GM12875 (cell line): Measurements from ENCODE around the gene RAB3IL1.

ENCODE experiments used
- H3K4me3 ChIP-seq: one replicate; pipeline ENCODE4 v1.5.1; 2011; ENCODE audit warnings: low read depth, low read length, control low read depth
- CTCF ChIP-seq: IDR thresholded peaks from 2 replicates; pipeline ENCODE4 v1.5.1; 2011; ENCODE audit warnings: low read depth, mild to moderate bottlenecking, control low read depth, inconsistent platforms, low read length, moderate library complexity, borderline replicate concordance; ENCODE audit not compliant: insufficient read depth

The RAB3IL1 gene

DNA sequence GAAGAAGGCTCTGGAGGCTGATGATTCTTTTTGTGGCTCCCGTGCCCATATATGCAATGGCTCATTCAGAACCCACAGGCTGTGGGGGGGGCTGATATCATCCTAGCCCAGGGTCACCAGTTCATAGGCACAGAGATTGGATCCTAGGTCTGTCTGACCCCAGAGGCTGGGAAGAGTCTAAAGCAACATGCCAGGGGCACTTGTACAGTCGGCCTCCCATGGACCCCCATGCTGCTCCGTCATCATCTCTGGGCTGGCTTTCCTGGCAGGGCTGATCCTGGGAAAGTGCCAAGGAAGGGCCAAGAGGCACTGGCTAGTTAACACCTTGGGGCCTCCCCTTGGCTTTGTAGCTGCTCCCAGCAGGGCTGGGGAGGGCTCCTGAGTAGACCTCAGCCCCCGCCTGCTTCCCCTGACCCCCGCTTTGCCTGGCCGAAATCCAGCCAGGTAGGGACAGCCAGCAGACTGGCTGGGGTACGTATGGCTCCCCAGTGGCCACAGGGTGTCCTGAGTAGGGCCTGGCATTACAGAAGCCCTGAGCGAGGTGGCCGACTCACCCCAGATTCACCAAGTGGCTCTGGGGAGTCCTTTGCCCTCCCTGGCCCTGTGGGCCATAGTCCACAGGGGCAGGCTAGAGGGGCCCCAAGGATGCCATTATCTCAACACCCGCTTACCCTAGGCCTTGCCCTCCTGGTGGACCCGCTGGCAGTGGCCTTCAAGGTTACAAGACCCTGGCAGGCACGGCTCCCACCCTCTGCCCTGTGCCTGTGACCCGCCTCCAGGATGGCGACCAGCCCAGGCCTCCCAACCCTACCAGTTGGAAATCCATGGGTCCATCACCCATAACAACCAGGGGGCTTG lies 48.6 kb downstream of the RAB3IL1 start:
- TF ChIP-seq CTCF, result no peak
- H3K4me3 ChIP-seq, result no peak overlapping the region

GRCh38 chr11:61866958-61867343 lies 50.4 kb downstream of the RAB3IL1 start:
- TF ChIP-seq CTCF, result no peak
- no peak overlapping the region for H3K4me3 ChIP-seq

- no peak overlapping the region for H3K4me3 ChIP-seq
- no peak for TF ChIP-seq CTCF
Observed at GRCh38 chr11:61866231-61866957, 51.0 kb downstream of the RAB3IL1 start.

GRCh38 chr11:61864814-61865775 lies 52.3 kb downstream of the RAB3IL1 start:
- no peak for TF ChIP-seq CTCF
- H3K4me3 ChIP-seq, result no peak overlapping the region

- no peak overlapping the region for H3K4me3 ChIP-seq
- no peak for TF ChIP-seq CTCF
Observed at GRCh38 chr11:61863548-61864081, 53.8 kb downstream of the RAB3IL1 start.

DNA sequence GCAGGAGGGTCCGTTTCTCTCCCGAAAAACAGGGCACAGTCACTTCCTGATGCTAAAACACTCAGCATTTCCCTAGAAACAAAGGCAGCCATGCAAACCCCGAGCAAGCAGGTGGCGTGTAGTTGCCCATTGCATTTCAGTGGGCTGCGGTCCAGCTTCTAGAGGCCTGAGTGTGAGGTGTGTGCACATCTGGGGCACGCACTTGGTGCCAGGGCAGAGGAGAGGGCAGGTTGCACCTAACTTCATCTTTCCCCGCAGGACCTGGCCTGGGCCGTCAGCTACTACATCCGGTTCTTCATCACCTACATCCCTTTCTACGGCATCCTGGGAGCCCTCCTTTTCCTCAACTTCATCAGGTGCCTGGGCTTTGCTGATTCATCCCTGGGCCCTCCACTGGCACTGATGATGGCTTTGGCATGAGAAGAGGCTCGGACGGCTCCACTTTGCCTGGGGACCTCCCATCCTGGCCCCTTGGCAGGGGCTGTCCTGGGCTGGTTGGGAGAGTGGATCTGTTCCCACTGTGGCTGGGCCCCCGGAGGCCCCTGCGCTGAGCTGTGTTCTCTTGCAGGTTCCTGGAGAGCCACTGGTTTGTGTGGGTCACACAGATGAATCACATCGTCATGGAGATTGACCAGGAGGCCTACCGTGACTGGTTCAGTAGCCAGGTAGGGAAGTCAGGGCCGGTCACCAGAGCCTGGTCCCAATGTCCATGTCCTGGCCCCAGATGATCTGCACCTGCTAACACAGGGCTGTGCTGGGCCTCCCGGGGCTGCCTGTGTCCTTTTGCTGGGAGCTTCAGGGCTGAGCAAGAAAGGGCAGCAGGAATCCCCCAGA lies 54.4 kb downstream of the RAB3IL1 start:
- no peak for TF ChIP-seq CTCF
- H3K4me3 ChIP-seq, result no peak overlapping the region
